ENCODE data around the gene DNAJC27.

DNAJC27 gene

DNA sequence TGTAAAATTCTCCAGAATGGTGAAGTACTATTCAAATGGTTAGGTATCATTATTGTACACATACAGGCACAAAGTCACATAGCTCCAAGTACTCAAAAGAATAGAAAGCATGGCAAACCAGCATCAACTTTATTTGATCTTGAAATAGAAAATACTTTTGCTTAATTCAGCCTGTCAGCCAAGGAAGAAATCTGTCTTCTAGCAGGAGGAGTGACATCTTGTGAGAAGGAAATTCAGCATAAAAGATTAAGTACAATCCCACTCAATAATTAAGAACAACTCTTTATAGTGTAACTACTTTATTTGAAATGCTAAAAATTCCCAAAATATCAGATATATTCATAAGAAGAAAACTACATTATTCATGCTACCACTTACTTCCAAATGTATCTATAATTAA is 15.8 kb downstream of the DNAJC27 start:
- TF ChIP-seq ZFX (IDR thresholded peaks at IDR 0.05; ENCODE audit: borderline replicate concordance): no peak
- no peak for TF ChIP-seq CTCF (IDR thresholded peaks at IDR 0.05)
- no peak overlapping the region for H3K27ac ChIP-seq

GRCh38 chr2:24955232-24955631 is 16.5 kb downstream of the DNAJC27 start:
- no peak overlapping the region for H3K27ac ChIP-seq
- TF ChIP-seq CTCF (IDR thresholded peaks at IDR 0.05): no peak
- no peak for TF ChIP-seq ZFX (IDR thresholded peaks at IDR 0.05; ENCODE audit: borderline replicate concordance)

DNA sequence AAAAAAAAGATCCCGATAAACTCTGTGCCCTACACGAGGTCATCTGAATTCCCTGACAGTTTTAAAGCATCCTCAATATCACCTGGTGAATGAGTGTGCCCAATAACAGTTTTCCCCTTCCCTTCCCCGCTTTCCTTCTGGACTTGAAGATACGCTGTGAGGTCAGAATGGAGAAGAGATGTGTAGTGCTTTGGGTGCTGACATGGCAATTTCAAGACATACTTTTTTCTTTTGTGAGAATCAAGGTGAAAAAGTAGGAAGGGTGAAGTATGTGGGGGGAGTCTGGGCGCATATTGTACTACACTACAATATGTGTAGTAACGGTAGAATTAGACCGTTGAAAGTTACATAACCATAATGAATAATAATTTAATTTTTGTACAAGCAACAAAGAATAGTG is 21.7 kb downstream of the DNAJC27 start:
- H3K27ac ChIP-seq: no peak overlapping the region
- TF ChIP-seq CTCF (IDR thresholded peaks at IDR 0.05): no peak
- no peak for TF ChIP-seq ZFX (IDR thresholded peaks at IDR 0.05; ENCODE audit: borderline replicate concordance)

- TF ChIP-seq ZFX (IDR thresholded peaks at IDR 0.05; ENCODE audit: borderline replicate concordance) (no peak), CTCF (IDR thresholded peaks at IDR 0.05) (no peak)
Measured at GRCh38 chr2:24948506-24948905, 23.2 kb downstream of the DNAJC27 start.

GRCh38 chr2:24947561-24948157 is 24.1 kb downstream of the DNAJC27 start:
- no peak overlapping the region for H3K27ac ChIP-seq
- TF ChIP-seq CTCF (IDR thresholded peaks at IDR 0.05) (no peak), ZFX (IDR thresholded peaks at IDR 0.05; ENCODE audit: borderline replicate concordance) (no peak)

More at GRCh38 chr2:24948506-24948905, 23.2 kb downstream of the DNAJC27 start:
- no peak overlapping the region for H3K27ac ChIP-seq

- no peak for TF ChIP-seq ZFX (IDR thresholded peaks at IDR 0.05; ENCODE audit: borderline replicate concordance)
- TF ChIP-seq CTCF (IDR thresholded peaks at IDR 0.05): no peak
Measured at GRCh38 chr2:24945907-24946306, 25.8 kb downstream of the DNAJC27 start.

GRCh38 chr2:24943427-24944053 is 28.2 kb downstream of the DNAJC27 start:
- no peak overlapping the region for H3K27ac ChIP-seq
- TF ChIP-seq CTCF (IDR thresholded peaks at IDR 0.05): no peak
- no peak for TF ChIP-seq ZFX (IDR thresholded peaks at IDR 0.05; ENCODE audit: borderline replicate concordance)

More at GRCh38 chr2:24945907-24946306, 25.8 kb downstream of the DNAJC27 start:
- no peak overlapping the region for H3K27ac ChIP-seq

Data from 22Rv1 (cell line).